HEK293 (cell line): ENCODE measurements around the gene CTNNA2.

Experiments used
- CTCF ChIA-PET: fragments of 350-600 bp; formaldehyde crosslinking; extraction: SDS; loops from one replicate; lab custom pipeline; 2021; ENCODE audit warnings: antibody characterized with exemption; lab: Yijun Ruan, JAX
- POLR2A ChIA-PET: fragments of 300-600 bp; formaldehyde crosslinking; extraction: SDS; loops from one replicate; lab custom pipeline; 2020; ENCODE audit warnings: antibody characterized with exemption, inconsistent platforms; lab: Yijun Ruan, JAX
- H3K27ac ChIP-seq: fragments of 200-500 bp; sonication (Bioruptor generic); 2 replicates; pipeline ENCODE4 v1.5.1; 2014; ENCODE audit warnings: low read depth, low read length, control low read depth, inconsistent platforms; ENCODE audit errors: extremely low read depth
- H3K36me3 ChIP-seq, 2 experiments: fragments of 200-500 bp in 1 of 2; sonication (Bioruptor generic) in 1 of 2; 1 replicate in 1 of 2; 2 replicates in 1 of 2; pipeline ENCODE4 v1.5.1; 2014 to 2017; ENCODE audit warnings: inconsistent platforms in 2 of 2, low read length in 2 of 2; ENCODE audit not compliant: control insufficient read depth in 2 of 2, insufficient read depth in 1 of 2
- H3K4me1 ChIP-seq: fragments of 200-500 bp; sonication (Bioruptor generic); 2 replicates; pipeline ENCODE4 v1.5.1; 2014; ENCODE audit warnings: mild to moderate bottlenecking, low read length, inconsistent platforms; ENCODE audit not compliant: control insufficient read depth, insufficient read depth
- H3K4me3 ChIP-seq: 2 replicates; pipeline ENCODE4 v1.5.1; 2011; ENCODE audit warnings: low read depth, mild to moderate bottlenecking, control low read depth, low read length, moderate library complexity
- H3K9me3 ChIP-seq: fragments of 200-500 bp; sonication (Bioruptor generic); 2 replicates; pipeline ENCODE4 v1.5.1; 2014; ENCODE audit warnings: low read depth, low read length, inconsistent platforms; ENCODE audit not compliant: control insufficient read depth, insufficient read depth
- OVOL3 ChIP-seq: fragments of 450-650 bp; formaldehyde crosslinking; IDR thresholded peaks from 2 replicates; pipeline ENCODE4 v1.5.1; 2016; ENCODE audit warnings: missing biosample characterization, missing genetic modification characterization
- TCF7L2 ChIP-seq: IDR thresholded peaks from 2 replicates; pipeline ENCODE4 v1.6.1; 2011; ENCODE audit warnings: low read depth, mild to moderate bottlenecking, inconsistent platforms, low read length, moderate library complexity, borderline replicate concordance
- ZFP3 ChIP-seq: fragments of 450-650 bp; formaldehyde crosslinking; IDR thresholded peaks from 2 replicates; pipeline ENCODE4 v1.5.1; 2016; ENCODE audit warnings: low read depth, missing biosample characterization, missing genetic modification characterization
- ZFP69B ChIP-seq: fragments of 450-650 bp; formaldehyde crosslinking; IDR thresholded peaks from 2 replicates; pipeline ENCODE4 v1.5.1; 2016; ENCODE audit warnings: missing biosample characterization, missing genetic modification characterization
- ZIC2 ChIP-seq: fragments of 450-650 bp; formaldehyde crosslinking; IDR thresholded peaks from 2 replicates; pipeline ENCODE4 v1.5.1; 2016; ENCODE audit warnings: missing biosample characterization, missing genetic modification characterization
- ZNF140 ChIP-seq: fragments of 450-650 bp; formaldehyde crosslinking; IDR thresholded peaks from 2 replicates; pipeline ENCODE4 v1.5.1; 2016; ENCODE audit warnings: missing biosample characterization, missing genetic modification characterization
- ZNF146 ChIP-seq: fragments of 450-650 bp; formaldehyde crosslinking; IDR thresholded peaks from 2 replicates; pipeline ENCODE4 v1.5.1; 2016; ENCODE audit warnings: missing biosample characterization, missing genetic modification characterization
- ZNF221 ChIP-seq: fragments of 450-650 bp; formaldehyde crosslinking; IDR thresholded peaks from 2 replicates; pipeline ENCODE4 v1.5.1; 2017; ENCODE audit warnings: missing biosample characterization, missing genetic modification characterization, borderline replicate concordance
- ZNF23 ChIP-seq: fragments of 450-650 bp; formaldehyde crosslinking; IDR thresholded peaks from 2 replicates; pipeline ENCODE4 v1.5.1; 2016; ENCODE audit warnings: missing biosample characterization, missing genetic modification characterization, borderline replicate concordance
- ZNF24 ChIP-seq: fragments of 450-650 bp; formaldehyde crosslinking; IDR thresholded peaks from 2 replicates; pipeline ENCODE4 v1.5.1; 2016; ENCODE audit warnings: missing biosample characterization, missing genetic modification characterization
- ZNF311 ChIP-seq: fragments of 450-650 bp; formaldehyde crosslinking; IDR thresholded peaks from 2 replicates; pipeline ENCODE4 v1.5.1; 2017; ENCODE audit warnings: missing biosample characterization, missing genetic modification characterization, borderline replicate concordance
- ZNF433 ChIP-seq: fragments of 450-650 bp; formaldehyde crosslinking; IDR thresholded peaks from 2 replicates; pipeline ENCODE4 v1.5.1; 2016; ENCODE audit warnings: missing biosample characterization, missing genetic modification characterization, low read depth
- ZNF610 ChIP-seq: fragments of 450-650 bp; formaldehyde crosslinking; IDR thresholded peaks from 2 replicates; pipeline ENCODE4 v1.5.1; 2016; ENCODE audit warnings: missing biosample characterization, missing genetic modification characterization, borderline replicate concordance
- ZNF791 ChIP-seq: fragments of 450-650 bp; formaldehyde crosslinking; IDR thresholded peaks from 2 replicates; pipeline ENCODE4 v1.5.1; 2016; ENCODE audit warnings: missing biosample characterization, missing genetic modification characterization
- ZNF830 ChIP-seq: fragments of 450-650 bp; IDR thresholded peaks from 2 replicates; pipeline ENCODE4 v1.5.0; 2018; ENCODE audit warnings: missing biosample characterization, missing genetic modification characterization, low read depth, mild to moderate bottlenecking, moderate library complexity
- ZNF843 ChIP-seq: fragments of 450-650 bp; formaldehyde crosslinking; IDR thresholded peaks from 2 replicates; pipeline ENCODE4 v1.5.1; 2016; ENCODE audit warnings: missing biosample characterization, missing genetic modification characterization
- TF ChIP-seq, protein P1 (sequence below): fragments of 450-650 bp; formaldehyde crosslinking; IDR thresholded peaks from 2 replicates; pipeline ENCODE4 v1.5.1; 2016; ENCODE audit warnings: missing biosample characterization, missing genetic modification characterization
- TF ChIP-seq, protein P2 (sequence below): sonication (generic); formaldehyde crosslinking; IDR thresholded peaks from 2 replicates; pipeline ENCODE4 v1.8.1; 2022; ENCODE audit warnings: mild to moderate bottlenecking, moderate library complexity, missing genetic modification reagents
- TF ChIP-seq, protein P3 (sequence below): fragments of 450-650 bp; formaldehyde crosslinking; IDR thresholded peaks from 2 replicates; pipeline ENCODE4 v1.5.1; 2016; ENCODE audit warnings: missing biosample characterization, missing genetic modification characterization
- TF ChIP-seq, protein P4 (sequence below): fragments of 450-650 bp; IDR thresholded peaks from 2 replicates; pipeline ENCODE4 v1.5.1; 2018; ENCODE audit warnings: missing biosample characterization, missing genetic modification characterization
- TF ChIP-seq, protein P5 (sequence below): fragments of 450-650 bp; formaldehyde crosslinking; IDR thresholded peaks from 2 replicates; pipeline ENCODE4 v1.5.1; 2016; ENCODE audit warnings: missing biosample characterization, missing genetic modification characterization, borderline replicate concordance

CTNNA2 gene

DNA sequence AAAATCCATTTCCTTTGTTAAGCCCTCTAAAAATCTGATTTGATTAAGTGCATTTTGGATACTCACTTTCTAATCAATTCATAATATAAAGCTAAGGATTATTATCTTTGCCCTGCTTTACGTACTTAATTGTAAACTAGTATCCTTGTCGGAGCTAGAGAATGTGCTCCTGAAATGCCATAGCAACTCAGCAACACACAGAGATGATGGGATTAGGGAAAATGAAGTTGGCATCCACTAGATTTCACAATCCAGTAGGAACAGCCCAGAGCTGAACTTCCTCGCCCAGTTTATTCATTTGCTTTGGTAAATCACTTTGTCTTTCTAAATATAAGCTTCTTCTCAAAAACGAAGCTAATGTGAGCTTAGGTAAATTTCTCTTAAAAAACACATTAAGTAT, 386.3 kb downstream of the CTNNA2 start:
- H3K4me1 ChIP-seq: no peaks in the 10 kb centered on the region
- H3K4me3 ChIP-seq: no peak overlapping the region
- H3K27ac ChIP-seq: no peak overlapping the region
- no peaks in the 10 kb centered on the region for H3K36me3 ChIP-seq
- H3K9me3 ChIP-seq: no peaks in the 10 kb centered on the region
- no peak for TF ChIP-seq ZNF843 (tag by site-specific recombination)
- no peak for TF ChIP-seq ZNF791
- no peak for TF ChIP-seq ZNF830 (tag by site-specific recombination)
- TF ChIP-seq, protein P1, sequence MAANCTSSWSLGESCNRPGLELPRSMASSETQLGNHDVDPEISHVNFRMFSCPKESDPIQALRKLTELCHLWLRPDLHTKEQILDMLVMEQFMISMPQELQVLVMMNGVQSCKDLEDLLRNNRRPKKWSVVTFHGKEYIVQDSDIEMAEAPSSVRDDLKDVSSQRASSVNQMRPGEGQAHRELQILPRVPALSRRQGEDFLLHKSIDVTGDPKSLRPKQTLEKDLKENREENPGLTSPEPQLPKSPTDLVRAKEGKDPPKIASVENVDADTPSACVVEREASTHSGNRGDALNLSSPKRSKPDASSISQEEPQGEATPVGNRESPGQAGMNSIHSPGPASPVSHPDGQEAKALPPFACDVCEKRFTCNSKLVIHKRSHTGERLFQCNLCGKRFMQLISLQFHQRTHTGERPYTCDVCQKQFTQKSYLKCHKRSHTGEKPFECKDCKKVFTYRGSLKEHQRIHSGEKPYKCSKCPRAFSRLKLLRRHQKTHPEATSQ (tag by site-specific recombination): no peak
- TF ChIP-seq ZFP69B (tag by site-specific recombination): no peak
- TF ChIP-seq ZNF221 (tag by site-specific recombination): no peak
- TF ChIP-seq ZNF24 (tag by site-specific recombination): no peak
- TF ChIP-seq, protein P2, sequence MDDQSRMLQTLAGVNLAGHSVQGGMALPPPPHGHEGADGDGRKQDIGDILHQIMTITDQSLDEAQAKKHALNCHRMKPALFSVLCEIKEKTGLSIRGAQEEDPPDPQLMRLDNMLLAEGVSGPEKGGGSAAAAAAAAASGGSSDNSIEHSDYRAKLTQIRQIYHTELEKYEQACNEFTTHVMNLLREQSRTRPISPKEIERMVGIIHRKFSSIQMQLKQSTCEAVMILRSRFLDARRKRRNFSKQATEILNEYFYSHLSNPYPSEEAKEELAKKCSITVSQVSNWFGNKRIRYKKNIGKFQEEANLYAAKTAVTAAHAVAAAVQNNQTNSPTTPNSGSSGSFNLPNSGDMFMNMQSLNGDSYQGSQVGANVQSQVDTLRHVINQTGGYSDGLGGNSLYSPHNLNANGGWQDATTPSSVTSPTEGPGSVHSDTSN (CRISPR knock-in tag): no peak
- TF ChIP-seq ZNF23: no peak
- TF ChIP-seq ZNF146 (tag by site-specific recombination): no peak
- TF ChIP-seq, protein P3, sequence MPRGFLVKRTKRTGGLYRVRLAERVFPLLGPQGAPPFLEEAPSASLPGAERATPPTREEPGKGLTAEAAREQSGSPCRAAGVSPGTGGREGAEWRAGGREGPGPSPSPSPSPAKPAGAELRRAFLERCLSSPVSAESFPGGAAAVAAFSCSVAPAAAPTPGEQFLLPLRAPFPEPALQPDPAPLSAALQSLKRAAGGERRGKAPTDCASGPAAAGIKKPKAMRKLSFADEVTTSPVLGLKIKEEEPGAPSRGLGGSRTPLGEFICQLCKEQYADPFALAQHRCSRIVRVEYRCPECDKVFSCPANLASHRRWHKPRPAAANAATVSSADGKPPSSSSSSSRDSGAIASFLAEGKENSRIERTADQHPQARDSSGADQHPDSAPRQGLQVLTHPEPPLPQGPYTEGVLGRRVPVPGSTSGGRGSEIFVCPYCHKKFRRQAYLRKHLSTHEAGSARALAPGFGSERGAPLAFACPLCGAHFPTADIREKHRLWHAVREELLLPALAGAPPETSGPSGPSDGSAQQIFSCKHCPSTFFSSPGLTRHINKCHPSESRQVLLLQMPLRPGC: no peak
- TF ChIP-seq ZNF140 (tag by site-specific recombination): no peak
- CTCF ChIA-PET: no interaction called here
- POLR2A ChIA-PET: no interaction called here

DNA sequence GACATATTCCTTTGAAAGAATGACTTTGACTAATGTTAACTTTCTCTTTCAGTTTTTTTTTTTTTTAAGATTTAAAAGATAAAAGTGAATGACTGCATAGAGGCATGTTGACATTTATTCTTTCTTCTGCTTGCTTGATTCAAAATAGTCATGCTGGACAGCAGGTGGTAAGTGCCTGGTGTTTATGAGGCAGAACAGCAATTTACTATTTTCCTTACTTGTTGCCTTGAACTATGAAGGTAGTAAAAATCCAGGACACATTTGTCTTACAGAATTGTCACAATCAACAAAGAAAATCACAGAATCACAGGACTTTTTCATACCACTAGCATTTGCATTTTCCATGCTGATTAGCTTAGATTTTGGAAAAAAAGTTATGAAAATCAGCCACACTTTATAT, 388.3 kb downstream of the CTNNA2 start:
- ChIA-PET POLR2A (no interaction called here), CTCF (interaction anchor here (2.1 kb wide), 1 partner anchor 13 kb away, joined by 7 read pairs; no protein-coding TSS in a partner anchor)
- no peaks in the 10 kb centered on the region for H3K4me1 ChIP-seq
- no peak overlapping the region for H3K27ac ChIP-seq
- no peaks in the 10 kb centered on the region for H3K9me3 ChIP-seq
- H3K36me3 ChIP-seq: no peaks in the 10 kb centered on the region
- TF ChIP-seq, protein P4, sequence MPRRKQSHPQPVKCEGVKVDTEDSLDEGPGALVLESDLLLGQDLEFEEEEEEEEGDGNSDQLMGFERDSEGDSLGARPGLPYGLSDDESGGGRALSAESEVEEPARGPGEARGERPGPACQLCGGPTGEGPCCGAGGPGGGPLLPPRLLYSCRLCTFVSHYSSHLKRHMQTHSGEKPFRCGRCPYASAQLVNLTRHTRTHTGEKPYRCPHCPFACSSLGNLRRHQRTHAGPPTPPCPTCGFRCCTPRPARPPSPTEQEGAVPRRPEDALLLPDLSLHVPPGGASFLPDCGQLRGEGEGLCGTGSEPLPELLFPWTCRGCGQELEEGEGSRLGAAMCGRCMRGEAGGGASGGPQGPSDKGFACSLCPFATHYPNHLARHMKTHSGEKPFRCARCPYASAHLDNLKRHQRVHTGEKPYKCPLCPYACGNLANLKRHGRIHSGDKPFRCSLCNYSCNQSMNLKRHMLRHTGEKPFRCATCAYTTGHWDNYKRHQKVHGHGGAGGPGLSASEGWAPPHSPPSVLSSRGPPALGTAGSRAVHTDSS (tag by site-specific recombination): no peak
- 0 out of 2 replicates have a peak, but pooled peaks have one; percentile 59 for TF ChIP-seq TCF7L2
- no peak overlapping the region for H3K4me3 ChIP-seq

DNA sequence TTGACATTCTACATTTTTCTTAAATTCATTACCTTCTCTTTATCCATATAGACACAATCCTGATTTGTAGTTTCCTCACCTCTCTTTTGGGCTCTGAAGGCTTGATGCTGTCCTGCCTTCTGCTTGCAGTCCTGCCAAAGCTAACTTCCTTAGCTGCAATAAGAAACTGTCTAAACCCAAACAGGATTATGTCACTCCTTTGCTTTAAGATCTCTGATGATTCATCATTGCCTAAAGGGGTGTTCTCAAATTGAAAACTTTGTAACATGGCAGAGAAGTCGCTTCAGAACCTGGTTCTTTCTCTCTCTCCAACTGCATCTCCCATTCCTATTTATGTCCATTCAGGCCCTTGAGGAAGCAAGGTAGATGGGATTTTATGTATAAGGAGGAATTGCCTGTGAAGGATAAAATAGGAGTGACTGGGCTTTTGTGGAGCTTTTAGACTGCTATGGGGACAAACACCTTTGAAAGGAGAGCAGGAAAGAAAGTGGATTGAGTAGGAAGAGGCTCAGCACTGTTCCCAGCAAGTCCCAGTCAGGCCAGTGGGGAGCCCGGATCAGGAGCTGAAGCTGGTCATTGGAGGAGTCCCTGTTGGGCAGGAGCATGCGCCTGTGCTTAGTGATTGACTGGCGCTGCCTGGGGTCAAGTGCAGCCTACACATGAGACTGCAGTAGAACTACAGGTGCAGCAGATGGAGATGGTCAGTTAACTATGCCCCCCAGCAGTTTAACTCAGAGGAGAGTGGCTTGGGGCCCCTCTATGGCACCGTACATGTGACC, 390.6 kb downstream of the CTNNA2 start:
- ChIA-PET POLR2A (no interaction called here), CTCF (no interaction called here)
- Histone ChIP-seq H3K9me3 (no peaks in the 10 kb centered on the region), H3K4me1 (no peaks in the 10 kb centered on the region), H3K27ac (no peak overlapping the region), H3K4me3 (no peak overlapping the region), H3K36me3 (no peaks in the 10 kb centered on the region)
- no peak for TF ChIP-seq OVOL3 (tag by site-specific recombination)
- TF ChIP-seq ZIC2 (tag by site-specific recombination): no peak
- TF ChIP-seq ZNF610 (tag by site-specific recombination): no peak
- no peak for TF ChIP-seq ZNF311
- no peak for TF ChIP-seq ZNF433 (tag by site-specific recombination)
- TF ChIP-seq ZFP3 (tag by site-specific recombination): no peak
- TF ChIP-seq, protein P5, sequence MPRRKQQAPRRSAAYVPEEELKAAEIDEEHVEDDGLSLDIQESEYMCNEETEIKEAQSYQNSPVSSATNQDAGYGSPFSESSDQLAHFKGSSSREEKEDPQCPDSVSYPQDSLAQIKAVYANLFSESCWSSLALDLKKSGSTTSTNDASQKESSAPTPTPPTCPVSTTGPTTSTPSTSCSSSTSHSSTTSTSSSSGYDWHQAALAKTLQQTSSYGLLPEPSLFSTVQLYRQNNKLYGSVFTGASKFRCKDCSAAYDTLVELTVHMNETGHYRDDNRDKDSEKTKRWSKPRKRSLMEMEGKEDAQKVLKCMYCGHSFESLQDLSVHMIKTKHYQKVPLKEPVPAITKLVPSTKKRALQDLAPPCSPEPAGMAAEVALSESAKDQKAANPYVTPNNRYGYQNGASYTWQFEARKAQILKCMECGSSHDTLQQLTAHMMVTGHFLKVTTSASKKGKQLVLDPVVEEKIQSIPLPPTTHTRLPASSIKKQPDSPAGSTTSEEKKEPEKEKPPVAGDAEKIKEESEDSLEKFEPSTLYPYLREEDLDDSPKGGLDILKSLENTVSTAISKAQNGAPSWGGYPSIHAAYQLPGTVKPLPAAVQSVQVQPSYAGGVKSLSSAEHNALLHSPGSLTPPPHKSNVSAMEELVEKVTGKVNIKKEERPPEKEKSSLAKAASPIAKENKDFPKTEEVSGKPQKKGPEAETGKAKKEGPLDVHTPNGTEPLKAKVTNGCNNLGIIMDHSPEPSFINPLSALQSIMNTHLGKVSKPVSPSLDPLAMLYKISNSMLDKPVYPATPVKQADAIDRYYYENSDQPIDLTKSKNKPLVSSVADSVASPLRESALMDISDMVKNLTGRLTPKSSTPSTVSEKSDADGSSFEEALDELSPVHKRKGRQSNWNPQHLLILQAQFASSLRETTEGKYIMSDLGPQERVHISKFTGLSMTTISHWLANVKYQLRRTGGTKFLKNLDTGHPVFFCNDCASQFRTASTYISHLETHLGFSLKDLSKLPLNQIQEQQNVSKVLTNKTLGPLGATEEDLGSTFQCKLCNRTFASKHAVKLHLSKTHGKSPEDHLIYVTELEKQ (tag by site-specific recombination): no peak
